HG03064 (cell line): ENCODE measurements around the gene TENT4B.
"Not testable (repeated sequence)": the region's sequence is repeated elsewhere in the genome, so short reads cannot be mapped to it uniquely, and the experiment has no call there.

Source experiments
- ATAC-seq: cut with Tn5 transposase; IDR thresholded peaks from one replicate; pipeline ENCODE4 v1.9.1; 2021; ENCODE audit warnings: low read depth; ENCODE audit not compliant: unreplicated experiment

Gene TENT4B

DNA sequence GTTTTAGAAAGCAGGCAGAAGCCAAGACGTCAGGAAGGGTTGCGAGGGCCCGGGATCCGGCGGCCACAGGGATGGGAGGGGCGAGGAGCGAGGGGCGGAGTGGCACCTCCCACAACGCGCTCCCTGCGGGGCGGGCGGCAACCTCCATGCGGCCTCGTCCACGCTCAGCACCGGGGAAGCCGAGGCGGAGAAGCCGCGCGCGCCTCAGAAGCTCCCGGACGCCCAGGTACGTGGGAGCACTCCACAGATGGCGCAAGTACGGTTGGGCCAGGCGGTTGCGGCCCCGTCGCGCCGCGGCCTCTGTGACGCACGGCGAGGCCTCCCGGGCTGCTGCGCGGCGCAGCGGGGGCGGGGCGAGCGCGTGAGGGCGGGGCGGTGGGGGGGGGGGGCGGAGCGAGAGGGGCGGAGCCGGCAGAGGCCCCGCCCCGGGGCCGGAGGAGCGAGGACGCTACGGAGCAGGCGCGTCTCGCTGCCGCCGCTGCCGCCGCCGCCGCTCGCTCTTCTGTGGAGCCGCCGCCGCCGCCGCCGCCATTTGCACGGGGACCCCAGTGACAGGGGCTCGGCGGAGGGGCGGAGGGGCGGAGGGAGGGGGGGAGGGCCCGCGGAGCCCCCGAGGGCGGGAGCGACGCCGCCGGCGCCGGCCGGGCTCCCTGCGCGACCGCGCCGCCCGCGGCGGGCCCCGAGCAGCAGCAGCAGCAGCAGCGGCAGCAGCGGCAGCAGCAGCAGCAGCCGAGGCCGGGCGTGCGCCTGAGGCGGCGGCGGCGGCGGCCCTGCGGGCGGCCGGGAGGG is at the start of gene TENT4B:
TSS of gene TENT4B (plus strand) at position 500 of the 789 bp plus-strand sequence. CDS start 316 bp downstream, outside the sequence.
- peak; percentile 65 for ATAC-seq

DNA sequence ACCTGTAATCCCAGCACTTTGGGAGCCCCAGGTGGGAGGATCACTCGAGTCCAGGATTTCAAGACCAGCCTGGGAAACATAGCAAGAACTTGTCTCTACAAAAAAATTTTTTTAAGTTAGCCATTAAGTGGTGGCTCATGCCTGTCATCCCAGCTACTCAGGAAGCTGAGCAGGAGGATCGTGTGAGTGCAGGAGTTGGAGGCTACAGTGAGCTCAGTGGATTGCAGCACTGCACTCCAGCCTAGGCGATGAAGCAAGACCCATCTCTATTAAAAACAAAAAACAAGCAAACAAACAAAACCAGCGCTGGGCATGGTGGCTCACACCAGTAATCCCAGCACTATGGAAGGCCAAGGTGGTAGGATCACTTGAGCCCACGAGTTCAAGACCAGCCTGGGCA is 49.3 kb upstream of the TENT4B start:
- ATAC-seq: no peak

DNA sequence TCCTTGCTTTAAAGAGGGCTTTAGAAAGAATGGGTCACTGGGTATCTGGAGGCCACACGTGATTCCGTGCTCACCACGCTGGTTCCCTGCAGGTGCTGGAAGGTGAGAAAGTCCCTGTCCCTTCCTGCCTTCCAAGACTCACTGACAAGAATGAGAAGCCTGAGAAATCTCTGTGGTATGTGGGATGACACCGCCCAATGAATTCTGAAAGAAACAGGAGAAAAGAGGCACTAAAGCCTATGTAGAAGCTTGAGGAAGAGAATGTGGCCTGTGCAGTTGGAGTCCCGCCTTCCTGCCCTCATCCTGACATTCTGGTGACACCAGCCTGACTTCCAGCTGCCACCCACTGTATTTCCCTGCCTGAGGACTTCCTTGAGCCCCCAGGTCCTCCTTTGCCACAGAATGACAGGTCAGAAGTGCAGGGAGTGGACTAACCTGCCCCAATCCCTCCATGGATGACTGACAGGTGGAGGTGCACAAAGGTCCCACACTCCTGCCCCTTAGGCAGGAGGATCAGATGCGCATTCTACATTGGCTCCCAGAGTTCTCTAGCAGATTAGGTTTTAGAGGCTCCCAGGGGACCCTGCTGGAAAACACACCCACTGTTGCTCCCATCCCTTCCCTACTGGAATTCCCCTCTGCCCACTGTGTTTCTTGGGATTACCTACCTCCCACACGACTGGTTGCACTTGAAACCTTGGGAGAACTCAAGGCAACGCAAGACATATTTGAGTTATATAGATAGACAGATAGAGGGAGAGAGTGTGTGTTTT is 38.6 kb upstream of the TENT4B start:
- ATAC-seq: no peak

DNA sequence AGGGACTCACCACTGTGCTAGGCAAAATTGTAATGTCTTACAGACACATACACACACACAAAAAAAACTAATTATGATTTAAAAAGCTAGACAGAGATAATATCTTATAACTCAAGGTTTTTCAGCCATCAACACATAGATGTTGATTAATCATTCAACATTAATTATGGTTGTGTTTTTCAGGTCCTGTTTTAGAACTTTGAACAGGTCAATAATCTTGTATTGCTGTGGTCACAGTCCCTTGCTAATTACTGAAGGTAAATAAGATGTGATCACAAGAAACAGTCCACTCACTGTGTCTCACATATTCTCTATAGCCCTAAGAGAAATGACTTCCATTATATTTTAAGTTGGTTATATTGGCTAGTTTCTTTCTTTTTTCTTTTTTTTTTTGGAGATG is 32.4 kb upstream of the TENT4B start:
- ATAC-seq: no peak

DNA sequence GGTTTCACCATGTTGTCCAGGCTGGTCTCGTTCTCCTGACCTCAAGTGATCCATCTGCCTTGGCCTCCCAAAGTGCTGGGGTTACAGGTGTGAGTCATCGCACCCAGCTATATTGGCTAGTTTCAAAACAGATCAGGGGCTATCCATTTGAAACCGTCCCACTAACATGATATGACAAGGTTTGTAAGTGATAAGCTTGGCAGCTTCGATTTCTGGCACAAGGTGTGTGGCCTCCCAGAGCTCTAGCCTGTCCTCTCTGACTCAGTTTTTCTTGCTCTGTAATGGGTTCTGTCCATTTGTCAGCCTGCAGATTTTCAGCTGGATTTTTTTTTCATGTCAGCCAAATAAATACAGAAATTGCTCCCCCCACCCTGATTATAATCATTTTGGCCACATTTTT is 31.8 kb upstream of the TENT4B start:
- ATAC-seq: no peak

DNA sequence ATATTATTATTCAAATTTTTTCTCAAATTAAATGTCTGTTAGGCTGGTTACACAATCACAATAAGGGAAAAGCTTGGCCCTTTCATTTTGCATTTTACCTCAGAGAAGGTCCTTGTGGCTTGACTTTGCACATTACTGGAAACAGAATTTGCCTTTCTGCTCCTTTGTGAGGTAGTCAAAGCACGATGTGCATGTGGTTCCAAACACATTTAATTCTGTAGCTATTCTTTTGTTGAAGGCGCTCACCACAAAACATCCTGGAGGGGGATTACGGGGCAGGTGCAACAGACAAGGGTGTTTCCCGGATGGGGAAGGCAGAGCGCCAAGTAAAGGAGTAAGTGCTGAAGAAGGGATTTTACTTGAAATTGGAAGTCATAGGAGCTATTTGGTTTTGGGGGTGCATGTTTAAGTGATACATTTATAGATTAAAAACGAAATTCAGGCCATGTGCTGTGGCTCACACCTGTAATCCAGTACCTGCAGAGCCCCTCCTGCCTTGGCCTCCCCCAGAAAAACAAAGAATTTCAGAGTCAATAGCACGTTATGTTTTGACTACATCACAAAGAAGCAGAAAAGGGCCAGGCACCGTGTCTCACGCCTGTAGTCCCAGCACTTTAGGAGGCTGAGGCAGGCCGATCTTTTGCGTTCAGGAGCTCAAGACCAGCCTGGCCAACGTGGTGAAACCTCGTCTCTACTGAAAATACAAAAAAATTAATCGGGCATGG is 31.2 kb upstream of the TENT4B start:
- no peak for ATAC-seq

DNA sequence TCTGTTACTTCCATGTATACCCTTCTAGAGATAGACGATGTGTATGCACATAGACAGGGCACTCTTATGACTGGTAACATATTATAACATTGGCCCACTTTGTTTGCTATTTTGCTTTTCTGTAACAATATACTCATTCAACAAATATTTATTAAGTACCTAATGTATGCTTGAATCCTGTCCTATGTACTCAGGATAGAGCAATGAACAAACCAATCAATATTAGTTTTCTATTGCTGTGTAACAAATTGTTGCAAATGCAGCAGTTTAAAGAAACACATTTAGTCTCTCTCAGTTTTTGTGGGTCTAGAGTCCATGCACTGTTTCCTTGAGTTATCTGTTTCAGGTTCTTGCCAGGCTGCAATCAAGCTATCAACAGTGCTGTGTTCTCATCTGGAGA is 29.7 kb upstream of the TENT4B start:
- ATAC-seq: no peak

DNA sequence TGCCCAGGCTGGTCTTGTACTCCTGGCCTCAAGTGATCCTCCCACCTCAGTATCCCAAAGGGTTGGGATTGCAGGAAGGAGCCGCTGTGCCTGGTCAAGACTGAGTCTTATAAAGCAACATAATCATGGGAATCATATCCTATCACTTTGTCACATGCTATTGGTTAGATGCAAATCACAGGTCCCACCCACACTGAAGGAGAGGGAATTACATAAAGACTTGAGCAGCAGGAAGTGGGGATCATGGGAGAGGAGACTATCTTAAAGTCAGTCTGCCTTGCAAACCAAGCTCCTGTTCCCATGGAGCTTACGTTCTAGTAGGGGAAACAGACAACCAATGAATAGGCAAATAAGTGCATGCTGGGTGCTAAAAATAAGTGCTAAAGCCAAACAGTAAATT is 28.3 kb upstream of the TENT4B start:
- ATAC-seq: no peak

DNA sequence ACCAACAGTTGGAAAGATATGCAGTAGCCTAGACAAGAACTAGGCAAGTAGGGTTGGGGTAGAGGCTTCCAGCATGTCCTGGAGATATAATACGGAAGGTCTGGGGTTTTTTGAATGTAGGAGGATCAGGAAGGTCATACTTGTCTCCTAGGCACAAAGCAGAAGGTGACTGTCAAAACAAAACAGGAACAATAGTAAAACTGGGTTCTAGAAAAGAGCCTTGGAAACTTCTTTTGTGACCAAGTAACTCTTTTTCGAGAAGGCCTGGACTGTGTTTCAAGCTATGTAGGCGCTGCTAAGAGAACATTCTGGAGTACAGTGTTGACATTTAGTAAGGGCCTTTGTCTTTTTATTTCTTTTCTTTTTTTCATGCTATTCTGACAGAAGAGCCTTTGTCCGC is 26.9 kb upstream of the TENT4B start:
- no peak for ATAC-seq

DNA sequence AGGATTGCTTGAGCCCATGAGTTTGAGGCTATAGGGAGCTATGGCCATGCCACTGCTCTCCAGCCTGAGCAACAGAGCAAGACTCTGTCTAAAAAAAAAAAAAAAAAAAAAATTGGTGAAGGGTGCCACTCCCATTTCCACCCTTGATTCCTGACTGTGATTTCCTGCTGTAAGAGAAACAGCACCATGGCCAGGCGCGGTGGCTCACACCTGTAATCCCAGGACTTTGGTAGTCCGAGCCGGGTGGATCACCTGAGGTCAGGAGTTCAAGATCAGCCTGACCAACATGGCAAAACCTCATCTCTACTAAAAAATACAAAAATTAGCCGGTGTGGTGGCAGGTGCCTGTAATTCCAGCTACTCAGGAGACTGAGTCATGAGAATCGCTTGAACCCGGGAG is 20.5 kb upstream of the TENT4B start:
- ATAC-seq: not testable (repeated sequence)

DNA sequence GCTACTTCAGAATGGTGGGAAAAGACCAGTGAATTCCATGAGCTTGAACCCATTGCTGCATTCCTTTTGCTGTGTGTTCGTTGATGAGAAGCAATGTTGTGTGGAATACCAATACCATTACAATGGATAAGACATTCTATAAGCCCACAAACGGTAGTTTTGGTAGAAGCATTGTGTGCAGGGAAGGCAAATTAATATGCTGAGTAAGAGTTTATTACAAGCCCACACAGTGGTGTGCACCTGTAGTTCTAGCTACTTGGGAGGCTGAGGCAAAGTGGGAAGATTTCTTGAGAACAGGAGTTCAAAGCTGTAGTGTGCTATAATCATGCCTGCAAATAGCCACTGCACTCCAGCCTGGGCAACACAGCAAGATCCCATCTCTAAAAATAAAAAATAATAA is 19.9 kb upstream of the TENT4B start:
- no peak for ATAC-seq

DNA sequence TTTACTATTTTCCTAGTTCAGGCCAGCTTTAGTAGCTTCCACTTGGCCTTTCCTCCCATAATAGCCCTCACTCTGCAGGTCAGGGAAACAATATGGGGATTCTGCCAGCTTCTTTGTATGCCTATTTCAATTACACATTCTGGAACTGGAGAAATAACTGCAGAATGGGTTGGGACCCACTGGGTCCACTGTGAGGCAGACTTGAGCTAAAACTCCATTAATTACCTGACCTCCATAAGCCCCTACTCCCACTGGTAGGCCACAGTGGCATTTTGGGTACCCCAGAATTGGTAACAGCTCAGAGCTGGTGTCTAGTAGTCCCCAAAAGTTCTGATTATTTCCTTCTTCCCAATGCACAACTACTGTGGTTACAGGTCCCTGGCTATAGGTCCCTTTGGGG is 16.7 kb upstream of the TENT4B start:
- no peak for ATAC-seq

DNA sequence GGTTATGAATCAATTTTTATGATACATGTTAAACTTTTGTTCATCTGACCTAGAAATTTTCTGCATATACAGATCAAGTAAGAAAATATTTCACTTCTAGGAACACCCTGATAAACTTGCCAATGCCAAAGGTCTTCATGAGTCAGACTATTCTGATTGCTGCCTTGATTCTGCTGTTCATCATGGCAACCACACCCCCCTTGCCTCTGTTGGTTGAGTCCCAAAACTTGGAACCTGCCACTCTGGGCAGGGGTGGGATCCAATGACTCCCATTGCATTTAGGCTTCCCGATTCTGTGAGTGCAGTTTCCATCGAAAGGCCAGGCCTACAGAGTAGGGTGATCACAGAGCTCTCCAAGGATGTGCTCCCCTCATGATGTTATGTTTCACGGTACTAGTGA is 15.8 kb upstream of the TENT4B start:
- ATAC-seq: no peak

DNA sequence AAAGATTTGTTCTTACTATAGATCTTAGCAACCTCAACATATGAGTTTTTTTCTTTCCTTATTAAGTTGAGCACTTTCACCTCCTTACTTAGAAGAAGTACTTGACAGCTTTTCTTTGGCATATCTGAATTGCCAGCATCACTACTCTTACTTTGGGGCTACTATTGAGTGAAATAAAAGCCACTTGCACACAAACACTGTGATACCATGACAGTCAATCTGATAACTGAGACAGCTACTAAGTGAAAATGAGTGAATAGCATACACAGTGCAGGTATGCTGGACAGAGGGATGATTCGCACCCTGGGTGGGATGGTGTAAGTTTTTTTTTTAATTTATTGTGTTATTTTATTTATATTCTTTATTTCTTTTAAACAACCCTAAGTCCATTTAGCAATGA is 13.5 kb upstream of the TENT4B start:
- no peak for ATAC-seq

DNA sequence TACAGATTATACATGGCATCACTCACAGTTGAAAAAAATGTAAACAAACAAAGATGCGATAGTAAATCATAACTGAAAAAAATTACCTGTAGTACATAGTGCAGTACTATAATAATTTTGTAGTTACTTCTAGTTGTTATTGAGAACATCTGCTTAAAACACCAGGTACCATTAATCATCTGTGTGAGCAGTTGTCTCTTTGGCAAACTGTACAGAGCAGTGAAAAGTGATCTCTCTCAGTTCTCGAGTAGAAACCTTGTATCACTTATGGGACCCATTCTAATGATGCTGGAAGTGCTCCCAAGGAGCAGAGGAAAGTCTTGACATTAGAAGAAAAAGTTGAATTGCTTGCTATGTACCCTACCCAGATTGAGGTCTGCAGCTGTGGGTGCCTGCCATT is 8.9 kb upstream of the TENT4B start:
- no peak for ATAC-seq

DNA sequence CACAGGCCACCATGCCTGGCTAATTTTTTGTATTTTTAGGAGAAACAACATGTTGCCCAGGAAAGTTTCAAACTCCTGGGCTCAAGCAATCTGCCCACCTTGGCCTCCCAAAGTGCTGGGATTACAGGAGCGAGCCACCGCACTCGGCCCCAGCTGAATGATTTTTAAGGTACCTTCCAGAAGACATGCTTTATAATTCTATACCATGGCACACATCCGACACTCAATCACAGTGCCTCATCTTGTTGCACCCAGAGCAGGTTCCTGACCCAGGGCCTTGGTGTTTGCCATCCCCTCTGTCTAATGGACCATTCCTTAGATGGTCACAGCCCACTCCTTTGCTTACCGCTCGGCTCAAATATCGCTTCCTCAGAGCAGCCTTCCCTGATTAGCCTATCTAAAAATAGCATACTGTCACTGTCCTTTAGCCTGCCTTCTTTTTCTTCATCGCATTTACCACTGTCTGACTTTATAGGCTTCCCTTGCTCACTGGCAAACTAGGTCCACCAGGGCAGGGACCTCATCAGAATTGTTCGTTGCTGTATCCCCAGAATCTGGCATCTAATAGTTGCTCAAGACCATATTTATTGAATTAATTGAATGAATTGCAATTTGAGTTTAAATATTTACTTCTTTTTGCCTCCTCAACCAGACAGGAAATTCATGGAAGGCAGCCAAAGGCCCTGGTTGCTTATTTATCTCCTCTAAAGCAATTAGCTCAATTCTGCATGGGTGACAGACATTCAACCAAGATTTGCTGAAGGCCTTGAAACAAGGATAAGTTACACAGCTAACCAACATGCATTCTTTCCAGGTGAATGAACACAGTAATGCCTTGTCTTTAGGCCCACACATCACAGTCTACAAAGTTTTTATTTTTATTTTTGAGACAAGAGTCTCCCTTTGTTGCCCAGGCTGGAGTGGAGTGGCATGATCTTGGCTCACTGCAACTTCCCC is 6.3 kb upstream of the TENT4B start:
- no peak for ATAC-seq

DNA sequence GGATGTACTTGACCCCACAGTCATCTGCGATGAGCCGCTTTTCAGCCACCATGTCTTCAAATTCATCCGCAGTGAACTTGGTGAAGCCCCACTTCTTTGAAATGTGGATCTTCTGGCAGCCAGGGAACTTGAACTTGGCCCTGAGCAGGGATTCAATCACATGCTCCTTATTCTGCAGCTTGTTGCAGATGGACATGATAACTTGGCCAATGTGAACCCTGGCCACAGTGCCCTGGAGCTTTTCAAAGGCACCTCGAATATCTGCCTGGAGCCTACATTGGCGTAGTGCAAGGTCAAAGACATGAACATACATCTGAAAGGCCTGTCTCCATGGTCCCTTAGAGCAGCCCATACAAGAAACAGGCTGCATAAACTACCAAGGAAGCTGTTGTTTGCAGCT is 1.8 kb upstream of the TENT4B start:
- ATAC-seq: no peak

DNA sequence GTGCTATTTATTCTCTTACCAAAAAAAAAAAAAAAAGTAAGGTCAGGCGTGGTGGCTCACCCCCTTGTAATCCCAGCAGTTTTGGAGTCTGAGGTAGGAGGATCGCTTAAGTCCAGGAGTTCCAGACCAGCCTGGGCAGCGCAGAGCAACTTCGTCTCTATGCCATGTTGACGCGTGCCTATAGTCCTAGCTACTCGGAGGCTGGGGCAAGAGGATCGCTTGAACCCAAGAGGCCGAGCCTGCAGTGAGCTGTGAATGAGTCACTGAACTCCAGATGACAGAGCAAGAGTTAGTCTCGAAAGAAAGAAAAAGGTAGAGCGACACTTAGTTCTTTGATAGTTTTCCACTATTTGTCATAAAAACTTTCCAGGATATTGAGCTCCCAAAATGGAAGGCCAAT is 1.4 kb upstream of the TENT4B start:
- ATAC-seq: no peak

DNA sequence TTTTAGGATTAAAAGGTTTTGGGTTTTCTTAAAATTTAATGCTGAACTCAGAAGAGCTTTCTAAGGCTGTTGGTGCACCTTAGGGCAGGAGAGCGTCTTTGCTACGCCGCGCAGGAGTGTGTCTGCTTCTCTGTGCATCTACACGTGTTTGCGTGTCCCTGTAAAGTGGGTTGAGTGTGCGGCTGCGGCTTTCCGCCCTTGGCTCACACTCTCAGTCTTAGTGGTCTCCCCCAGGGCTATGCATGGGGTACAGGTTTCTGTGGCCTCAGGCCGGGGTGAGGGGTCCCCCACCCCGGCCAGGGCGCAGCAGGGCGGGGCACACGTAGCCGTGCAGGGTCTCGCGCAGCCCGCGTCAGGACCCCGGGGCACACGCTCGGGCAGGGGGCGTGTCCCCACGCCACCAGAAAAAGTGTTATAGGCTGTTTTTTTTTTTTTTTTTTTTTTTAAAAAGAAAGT is 727 bp upstream of the TENT4B start:
- ATAC-seq: peak; percentile 45
